Activated naive CD4-positive, alpha-beta T cell treated with Interleukin-2 at 50 U/mL for 16 hours (primary cell): ENCODE results near the gene DDX10.
"Not testable (repeated sequence)": the region's sequence is repeated elsewhere in the genome, so short reads cannot be mapped to it uniquely, and the experiment has no call there.

Source experiments
- DNase-seq: peaks from one replicate; pipeline ENCODE4 v3.0.0-alpha.2; 2020

Gene DDX10

GRCh38 chr11:108780119-108780518 lies 115.2 kb downstream of the DDX10 start:
- DNase-seq = no peak

- DNase-seq = no peak
Measured at GRCh38 chr11:108781946-108782345, 117.1 kb downstream of the DDX10 start.

GRCh38 chr11:108786281-108786990 lies 121.6 kb downstream of the DDX10 start:
- DNase-seq = no peak

- DNase-seq = no peak
Measured at GRCh38 chr11:108787105-108787504, 122.2 kb downstream of the DDX10 start.

GRCh38 chr11:108788565-108789199 lies 123.8 kb downstream of the DDX10 start:
- DNase-seq = no peak

- no peak for DNase-seq
Measured at GRCh38 chr11:108790501-108791299, 125.8 kb downstream of the DDX10 start.

GRCh38 chr11:108793138-108793537 lies 128.3 kb downstream of the DDX10 start:
- no peak for DNase-seq

- DNase-seq = no peak
Measured at GRCh38 chr11:108793611-108794010, 128.7 kb downstream of the DDX10 start.

GRCh38 chr11:108796551-108796950 lies 131.7 kb downstream of the DDX10 start:
- DNase-seq = no peak

- no peak for DNase-seq
Measured at GRCh38 chr11:108797578-108798100, 132.8 kb downstream of the DDX10 start.

- DNase-seq = no peak
Measured at GRCh38 chr11:108802492-108802891, 137.6 kb downstream of the DDX10 start.

- no peak for DNase-seq
Measured at GRCh38 chr11:108803776-108804175, 138.9 kb downstream of the DDX10 start.

GRCh38 chr11:108804511-108804910 lies 139.6 kb downstream of the DDX10 start:
- no peak for DNase-seq

GRCh38 chr11:108805030-108805429 lies 140.2 kb downstream of the DDX10 start:
- DNase-seq = no peak

GRCh38 chr11:108807262-108807661 lies 142.4 kb downstream of the DDX10 start:
- DNase-seq = no peak

- DNase-seq = no peak
Measured at GRCh38 chr11:108813086-108813485, 148.2 kb downstream of the DDX10 start.

- DNase-seq = no peak
Measured at GRCh38 chr11:108817976-108818375, 153.1 kb downstream of the DDX10 start.

- DNase-seq = no peak
Measured at GRCh38 chr11:108818971-108819370, 154.1 kb downstream of the DDX10 start.

GRCh38 chr11:108819957-108820356 lies 155.1 kb downstream of the DDX10 start:
- no peak for DNase-seq

- DNase-seq = not testable (repeated sequence)
Measured at GRCh38 chr11:108823960-108824359, 159.1 kb downstream of the DDX10 start.

- no peak for DNase-seq
Measured at GRCh38 chr11:108824545-108824944, 159.7 kb downstream of the DDX10 start.

- no peak for DNase-seq
Measured at GRCh38 chr11:108825381-108825780, 160.5 kb downstream of the DDX10 start.

GRCh38 chr11:108826136-108826535 lies 161.3 kb downstream of the DDX10 start:
- DNase-seq = no peak

- no peak for DNase-seq
Measured at GRCh38 chr11:108835624-108836023, 170.8 kb downstream of the DDX10 start.
